Mucosa of descending colon (tissue), 3 donors: ENCODE measurements around the gene MSI2. TPM values are rescaled to one million over a fixed set of nuclear protein-coding genes. Genes with fewer than 3 reads are reported as not detected.
"Not testable (repeated sequence)": the region's sequence is repeated elsewhere in the genome, so short reads cannot be mapped to it uniquely, and the experiment has no call there.

Experiments
- ATAC-seq: fragments of 200-7000 bp; cut with Tn5 transposase; one replicate; pipeline ENCODE4 v1.9.1; 2020; ENCODE audit warnings: mild to moderate bottlenecking, moderate library complexity
- DNase-seq, 3 donors: peaks; one replicate each; pipeline ENCODE4 v3.0.0-alpha.2; 2020
- H3K36me3 ChIP-seq: fragments of 200-600 bp; one replicate; pipeline ENCODE4 v1.8.0; 2021; ENCODE audit warnings: low read depth, mild to moderate bottlenecking
- H3K4me1 ChIP-seq: fragments of 200-600 bp; one replicate; pipeline ENCODE4 v1.8.0; 2021; ENCODE audit warnings: low read depth, mild to moderate bottlenecking
- H3K4me3 ChIP-seq: fragments of 200-600 bp; one replicate; pipeline ENCODE4 v1.8.0; 2021; ENCODE audit warnings: mild to moderate bottlenecking
- H3K9me3 ChIP-seq: fragments of 200-600 bp; one replicate; pipeline ENCODE4 v1.8.0; 2021; ENCODE audit warnings: mild to moderate bottlenecking
- intact Hi-C, 2 donors: fragments of 100-400 bp; cut with DNase I in 1 of 2; cut with micrococcal nuclease in 1 of 2; formaldehyde crosslinking; loops; one replicate each; pipeline versions ENCODE4 v1.11.0 to v1.11.1; 2022; cut with DNase I, micrococcal nuclease
- total RNA-seq, 3 donors: library from RNA; stranded (reverse); fragmentation: NEBNext Ultra II Directional in 2 of 3; extraction: Animal tissue kit (Norgen Biotek cat#: 25700) in 2 of 3; gene quantifications; one replicate each; pipeline versions ENCODE4 v1.2.1 to v1.2.4, GENCODE V29; 2021 to 2023
- TF ChIP-seq, protein P1 (sequence below): fragments of 200-600 bp; IDR thresholded peaks from one replicate; pipeline ENCODE4 v1.8.0; 2022; ENCODE audit warnings: antibody characterized with exemption, mild to moderate bottlenecking
- donor health status: DM: no; HTN: no; CAD: no; lungs with moderate emphysema.
- donor health status: DM: no; HTN: no; CAD: no.
- donor health status: DM: no; HTN: yes; CAD: no.

The MSI2 gene
- total RNA-seq, 3 donors from 2014 or later, result 60.0 to 72.6 (median 65.7) TPM

DNA sequence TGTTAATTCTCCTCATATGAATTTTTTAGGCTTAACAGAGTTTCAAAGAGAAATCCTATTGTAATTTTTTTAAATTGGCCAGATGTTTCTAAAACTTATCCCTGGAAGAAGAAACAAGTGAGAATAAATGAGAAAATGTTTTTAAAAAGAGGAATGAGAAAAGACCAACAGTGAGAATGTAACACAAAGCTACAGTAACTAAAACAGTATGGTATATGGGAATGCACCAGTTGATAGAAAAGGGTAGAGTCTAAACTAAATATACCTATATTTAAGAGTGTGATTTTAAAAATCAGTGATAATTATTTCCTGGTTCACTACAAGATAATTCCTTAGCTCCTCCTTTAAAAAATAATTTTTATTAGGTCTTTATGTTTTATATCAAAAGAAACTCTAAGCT lies 360.9 kb downstream of the MSI2 start:
- Histone ChIP-seq H3K4me1 (no peaks in the 10 kb centered on the region), H3K36me3 (no peaks in the 10 kb centered on the region), H3K4me3 (no peak overlapping the region), H3K9me3 (no peaks in the 10 kb centered on the region)
- DNase-seq, result no peak
- TF ChIP-seq, protein P1, sequence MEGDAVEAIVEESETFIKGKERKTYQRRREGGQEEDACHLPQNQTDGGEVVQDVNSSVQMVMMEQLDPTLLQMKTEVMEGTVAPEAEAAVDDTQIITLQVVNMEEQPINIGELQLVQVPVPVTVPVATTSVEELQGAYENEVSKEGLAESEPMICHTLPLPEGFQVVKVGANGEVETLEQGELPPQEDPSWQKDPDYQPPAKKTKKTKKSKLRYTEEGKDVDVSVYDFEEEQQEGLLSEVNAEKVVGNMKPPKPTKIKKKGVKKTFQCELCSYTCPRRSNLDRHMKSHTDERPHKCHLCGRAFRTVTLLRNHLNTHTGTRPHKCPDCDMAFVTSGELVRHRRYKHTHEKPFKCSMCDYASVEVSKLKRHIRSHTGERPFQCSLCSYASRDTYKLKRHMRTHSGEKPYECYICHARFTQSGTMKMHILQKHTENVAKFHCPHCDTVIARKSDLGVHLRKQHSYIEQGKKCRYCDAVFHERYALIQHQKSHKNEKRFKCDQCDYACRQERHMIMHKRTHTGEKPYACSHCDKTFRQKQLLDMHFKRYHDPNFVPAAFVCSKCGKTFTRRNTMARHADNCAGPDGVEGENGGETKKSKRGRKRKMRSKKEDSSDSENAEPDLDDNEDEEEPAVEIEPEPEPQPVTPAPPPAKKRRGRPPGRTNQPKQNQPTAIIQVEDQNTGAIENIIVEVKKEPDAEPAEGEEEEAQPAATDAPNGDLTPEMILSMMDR, result no peak
- intact Hi-C loops, result no loop called here
- ATAC-seq, result no peak

DNA sequence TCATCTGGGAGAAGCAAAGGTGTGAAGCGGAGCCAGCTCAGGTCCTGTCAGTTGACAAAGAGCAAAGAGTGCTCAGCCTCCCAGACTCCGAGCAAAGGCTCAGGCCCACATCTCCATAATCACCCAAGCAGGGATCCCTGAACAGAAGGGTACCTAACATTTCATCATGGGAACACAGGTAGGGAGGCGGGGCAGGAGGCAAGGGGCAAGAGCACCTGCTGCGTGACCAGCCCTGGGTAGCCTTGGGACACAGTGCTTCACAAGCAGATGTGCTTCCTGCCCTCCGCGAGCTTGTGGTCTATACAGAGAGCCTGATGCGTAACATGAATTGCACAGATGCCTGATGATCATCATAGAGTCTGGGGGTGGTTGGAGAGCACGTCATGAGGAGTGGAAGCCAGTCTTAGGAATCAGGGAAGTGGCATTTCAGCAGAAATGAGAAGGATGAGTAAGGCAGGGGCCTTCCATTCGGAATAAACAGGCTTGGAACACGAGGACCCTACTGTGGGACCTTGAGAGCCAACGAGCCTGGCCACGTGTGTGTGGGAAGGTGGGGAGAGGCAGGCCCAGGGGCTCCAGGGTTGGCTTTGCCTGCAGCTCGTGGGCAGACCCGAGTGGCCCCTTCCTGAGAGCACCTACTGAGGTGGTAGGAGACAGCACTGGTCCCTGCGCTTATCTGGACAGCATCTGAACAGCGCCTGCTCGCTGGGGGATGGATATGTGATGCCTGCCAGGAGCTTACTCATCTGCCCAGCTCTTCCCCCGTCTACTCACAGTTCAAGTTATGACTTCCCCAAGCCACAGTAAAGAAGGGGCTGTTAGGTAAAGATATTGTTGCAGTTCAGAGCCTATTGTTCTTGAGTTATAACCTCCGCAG lies 363.0 kb downstream of the MSI2 start:
- Histone ChIP-seq H3K9me3 (no peaks in the 10 kb centered on the region), H3K4me1 (no peaks in the 10 kb centered on the region), H3K4me3 (no peak overlapping the region), H3K36me3 (no peaks in the 10 kb centered on the region)
- DNase-seq, result no peak
- TF ChIP-seq, protein P1, result no peak
- ATAC-seq, result no peak
- intact Hi-C loops, result no loop called here

DNA sequence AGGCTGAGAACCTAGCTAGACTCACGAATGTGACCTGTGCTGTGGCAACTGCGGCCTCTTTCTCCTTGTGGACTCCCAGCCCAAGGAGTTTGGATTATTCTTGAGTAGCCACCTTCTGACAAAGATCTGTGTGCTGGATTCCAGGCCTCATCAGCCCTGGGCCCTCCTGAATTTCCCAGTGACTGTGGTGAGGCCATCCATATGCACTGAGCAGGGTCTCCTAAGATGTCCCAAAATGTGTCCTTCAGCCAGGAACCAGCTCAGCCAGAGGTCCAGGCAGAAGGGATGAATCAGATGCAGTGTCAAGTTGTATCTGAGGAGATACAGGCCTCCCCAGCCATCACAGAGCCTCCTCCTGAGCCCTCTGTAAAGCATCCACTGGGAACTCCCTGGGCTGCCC lies 364.3 kb downstream of the MSI2 start:
- H3K4me3 ChIP-seq, result no peak overlapping the region
- H3K4me1 ChIP-seq, result no peaks in the 10 kb centered on the region
- H3K36me3 ChIP-seq, result no peaks in the 10 kb centered on the region
- no peak for ATAC-seq
- no peaks in the 10 kb centered on the region for H3K9me3 ChIP-seq
- intact Hi-C loops, result no loop called here
- DNase-seq, result no peak
- TF ChIP-seq, protein P1, result no peak

DNA sequence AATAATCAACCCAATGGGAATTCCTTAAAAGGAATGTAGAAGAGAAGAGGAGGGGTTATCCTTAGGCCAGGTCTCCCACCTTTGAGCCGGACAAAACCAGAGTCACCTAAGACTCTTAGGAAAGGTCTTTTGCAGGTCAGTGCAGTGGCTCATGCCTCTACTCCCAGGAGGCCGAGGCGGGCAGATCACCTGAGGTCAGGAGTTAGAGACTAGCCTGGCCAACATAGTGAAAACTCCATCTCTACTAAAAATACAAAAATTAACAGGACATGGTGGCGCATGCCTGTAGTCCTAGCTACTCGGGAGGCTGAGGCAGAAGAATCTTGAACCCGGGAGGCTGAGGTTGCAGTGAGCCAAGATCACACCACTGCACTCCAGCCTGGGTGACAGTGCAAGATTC lies 365.5 kb downstream of the MSI2 start:
- ATAC-seq, intact Hi-C loops, H3K36me3 ChIP-seq, DNase-seq, H3K9me3 ChIP-seq, H3K4me1 ChIP-seq, H3K4me3 ChIP-seq: not testable (repeated sequence)

DNA sequence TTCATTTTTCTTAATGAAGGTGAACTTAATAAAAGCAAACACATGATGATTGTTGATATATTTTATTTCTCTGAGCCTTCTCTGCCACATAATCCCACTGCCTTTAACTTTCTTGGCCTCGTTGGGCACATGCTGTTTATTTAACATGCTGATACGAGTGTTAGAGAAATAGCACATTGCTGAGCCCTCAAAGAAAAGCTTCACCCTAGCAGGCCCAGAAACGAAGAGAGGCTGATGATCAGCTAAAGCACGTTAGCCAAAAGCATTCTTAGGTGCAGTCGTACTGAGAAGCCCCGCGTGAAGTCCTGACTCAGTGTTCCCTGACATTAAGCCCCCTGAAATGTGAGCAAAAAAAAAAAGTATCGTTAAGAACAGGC lies 366.0 kb downstream of the MSI2 start:
- ATAC-seq, result no peak
- Histone ChIP-seq H3K9me3 (no peaks in the 10 kb centered on the region), H3K4me1 (no peaks in the 10 kb centered on the region), H3K36me3 (no peaks in the 10 kb centered on the region), H3K4me3 (no peak overlapping the region)
- no peak for DNase-seq
- intact Hi-C loops, result no loop called here
- TF ChIP-seq, protein P1, result no peak

DNA sequence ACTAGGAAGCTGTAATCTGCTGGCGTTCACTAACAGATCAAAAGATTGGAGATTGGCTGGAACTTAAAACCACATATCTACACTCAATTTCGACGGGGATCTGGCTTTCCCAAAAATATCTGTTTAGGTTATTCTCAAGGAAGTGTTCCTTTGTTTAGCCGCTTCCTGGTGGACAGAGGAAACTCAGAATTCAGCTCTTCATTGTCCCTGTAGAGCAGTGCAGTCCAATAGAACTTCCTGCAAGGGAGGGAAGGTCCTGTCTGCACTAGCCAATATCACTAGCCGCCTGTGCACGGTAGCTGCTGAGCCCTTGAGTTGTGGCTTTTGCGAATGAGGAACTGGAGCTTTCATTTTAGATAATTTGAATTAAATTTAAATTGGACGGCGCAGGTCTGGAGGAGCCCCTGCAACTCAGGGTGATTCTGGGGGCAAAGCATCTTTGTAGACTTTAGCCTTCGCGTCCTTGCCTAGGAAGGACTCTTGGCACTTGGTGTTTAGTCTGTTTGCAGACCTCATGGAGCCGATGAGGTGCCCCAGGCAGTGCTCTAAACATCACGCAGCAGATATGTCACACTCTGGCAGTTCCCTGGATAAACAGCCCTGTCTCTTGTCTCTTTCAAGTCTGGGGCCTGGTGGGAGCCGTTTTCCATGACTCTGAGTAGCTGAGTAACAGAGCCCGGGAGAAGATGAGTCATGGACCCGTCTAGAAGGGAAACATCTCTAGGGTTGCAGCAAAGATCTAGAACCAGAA lies 366.5 kb downstream of the MSI2 start:
- TF ChIP-seq, protein P1, result no peak
- ATAC-seq (peak; percentile 63), DNase-seq (no peak)
- Histone ChIP-seq H3K4me3 (no peak overlapping the region), H3K4me1 (no peaks in the 10 kb centered on the region), H3K9me3 (no peaks in the 10 kb centered on the region), H3K36me3 (no peaks in the 10 kb centered on the region)
- intact Hi-C loops, result no loop called here
